Ovary (tissue), 3 donors: ENCODE results near the gene PURA.

Source experiments
- POLR2A ChIP-seq: fragments of 450-650 bp; IDR thresholded peaks from one replicate; pipeline ENCODE4 v1.6.1; 2017; ENCODE audit warnings: antibody characterized with exemption, mild to moderate bottlenecking, moderate library complexity
- TF ChIP-seq, protein P1 (sequence below), 3 donors: fragments of 450-650 bp in 2 of 3; fragments of 200-600 bp in 1 of 3; IDR thresholded peaks; one replicate each; pipeline versions ENCODE4 v1.5.1 to v1.8.0; 2016 to 2022; ENCODE audit warnings: antibody characterized with exemption in 3 of 3, mild to moderate bottlenecking in 1 of 3
- donor health status: DM: no; HTN: no; CAD: no.

DNA sequence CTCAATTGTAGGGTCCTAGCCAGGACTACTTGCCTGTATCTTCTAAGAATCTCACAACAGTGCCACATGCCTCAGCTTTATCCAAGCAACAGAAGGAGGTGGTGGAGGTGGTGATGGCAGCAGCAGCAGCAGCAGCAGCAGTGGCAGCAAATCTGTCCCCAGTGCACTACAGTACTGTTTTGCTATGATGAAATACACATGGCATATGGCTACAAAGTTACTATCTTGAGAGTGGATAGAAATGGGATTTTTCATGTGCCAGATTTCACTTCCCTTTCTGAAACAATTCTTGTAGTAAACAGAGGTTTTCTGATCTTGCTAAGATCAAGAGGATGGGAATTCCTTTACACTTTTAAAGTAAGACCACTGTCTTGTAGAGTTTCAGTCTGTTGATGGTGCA is 53.0 kb downstream of the PURA start:
- TF ChIP-seq, protein P1, sequence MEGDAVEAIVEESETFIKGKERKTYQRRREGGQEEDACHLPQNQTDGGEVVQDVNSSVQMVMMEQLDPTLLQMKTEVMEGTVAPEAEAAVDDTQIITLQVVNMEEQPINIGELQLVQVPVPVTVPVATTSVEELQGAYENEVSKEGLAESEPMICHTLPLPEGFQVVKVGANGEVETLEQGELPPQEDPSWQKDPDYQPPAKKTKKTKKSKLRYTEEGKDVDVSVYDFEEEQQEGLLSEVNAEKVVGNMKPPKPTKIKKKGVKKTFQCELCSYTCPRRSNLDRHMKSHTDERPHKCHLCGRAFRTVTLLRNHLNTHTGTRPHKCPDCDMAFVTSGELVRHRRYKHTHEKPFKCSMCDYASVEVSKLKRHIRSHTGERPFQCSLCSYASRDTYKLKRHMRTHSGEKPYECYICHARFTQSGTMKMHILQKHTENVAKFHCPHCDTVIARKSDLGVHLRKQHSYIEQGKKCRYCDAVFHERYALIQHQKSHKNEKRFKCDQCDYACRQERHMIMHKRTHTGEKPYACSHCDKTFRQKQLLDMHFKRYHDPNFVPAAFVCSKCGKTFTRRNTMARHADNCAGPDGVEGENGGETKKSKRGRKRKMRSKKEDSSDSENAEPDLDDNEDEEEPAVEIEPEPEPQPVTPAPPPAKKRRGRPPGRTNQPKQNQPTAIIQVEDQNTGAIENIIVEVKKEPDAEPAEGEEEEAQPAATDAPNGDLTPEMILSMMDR (IDR thresholded peaks at IDR 0.05), result no peak
- TF ChIP-seq POLR2A, result no peak
